H1 (cell line): ENCODE data around the gene TRDMT1.

Source experiments
- SIRT6 ChIP-seq: IDR thresholded peaks from one replicate; pipeline ENCODE4 v1.7.1; 2012; ENCODE audit warnings: low read length, inconsistent platforms
- TAF1 ChIP-seq: IDR thresholded peaks from 2 replicates; pipeline ENCODE4 v1.6.1; 2011; ENCODE audit warnings: mild to moderate bottlenecking, low read depth, low read length

DNA sequence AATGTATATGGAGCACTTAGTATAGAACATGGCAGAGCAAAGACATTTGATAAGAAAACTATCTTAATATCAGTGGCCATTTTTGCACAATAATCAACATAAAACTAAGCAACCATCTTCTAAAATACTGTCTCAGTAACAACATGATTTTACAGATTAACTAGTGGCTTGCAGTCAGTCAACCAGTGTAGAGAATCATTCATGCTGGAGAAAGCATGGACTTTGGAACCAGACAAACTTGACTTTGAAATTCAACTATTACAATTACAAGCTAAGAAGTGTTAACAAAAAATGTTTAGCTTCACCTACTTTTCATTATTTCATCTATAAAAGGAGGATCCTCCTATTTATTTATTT lies 99.6 kb downstream of the TRDMT1 start:
- TF ChIP-seq SIRT6 (no peak), TAF1 (no peak)
